SH-SY5Y (cell line): ENCODE measurements around the gene HIVEP3.

ENCODE experiments used
- GATA2 ChIP-seq: IDR thresholded peaks from 2 replicates; pipeline ENCODE4 v1.6.1; 2011; ENCODE audit warnings: mild to moderate bottlenecking, low read depth, low read length
- GATA3 ChIP-seq: IDR thresholded peaks from 2 replicates; pipeline ENCODE4 v1.6.1; 2011; ENCODE audit warnings: low read depth, mild to moderate bottlenecking, low read length, moderate library complexity

Gene HIVEP3

DNA sequence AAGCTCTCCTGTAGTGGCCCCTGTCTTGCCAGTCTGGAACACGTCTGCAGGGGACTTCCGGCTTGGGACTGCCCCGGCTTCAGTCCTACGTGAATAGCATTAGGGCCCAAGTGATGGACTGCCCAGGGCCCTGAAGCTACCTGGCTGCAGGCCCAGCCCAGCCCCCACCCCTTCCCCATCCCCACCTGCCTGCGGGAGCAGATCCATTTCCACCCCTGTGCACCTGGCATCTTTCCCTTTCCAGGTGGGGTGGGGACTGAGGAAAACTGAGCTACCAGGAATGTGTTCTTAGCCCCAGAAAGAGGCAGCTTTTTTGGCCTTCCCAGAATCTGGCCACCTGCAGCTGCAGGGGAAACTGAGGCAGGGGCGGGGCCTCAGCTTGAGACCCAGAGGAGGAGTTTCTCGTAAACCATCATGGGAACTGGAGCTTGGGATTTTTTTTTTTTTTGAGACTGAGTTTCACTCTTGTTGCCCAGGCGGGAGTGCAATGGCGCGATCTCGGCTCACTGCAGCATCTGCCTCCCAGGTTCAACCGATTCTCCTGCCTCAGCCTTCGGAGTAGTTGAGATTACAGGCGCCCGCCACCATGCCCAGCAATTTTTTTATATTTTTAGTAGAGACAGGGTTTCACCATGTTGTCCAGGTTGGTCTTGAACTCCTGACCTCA, 437.5 kb downstream of the HIVEP3 start:
- no peak for TF ChIP-seq GATA2
- no peak for TF ChIP-seq GATA3

DNA sequence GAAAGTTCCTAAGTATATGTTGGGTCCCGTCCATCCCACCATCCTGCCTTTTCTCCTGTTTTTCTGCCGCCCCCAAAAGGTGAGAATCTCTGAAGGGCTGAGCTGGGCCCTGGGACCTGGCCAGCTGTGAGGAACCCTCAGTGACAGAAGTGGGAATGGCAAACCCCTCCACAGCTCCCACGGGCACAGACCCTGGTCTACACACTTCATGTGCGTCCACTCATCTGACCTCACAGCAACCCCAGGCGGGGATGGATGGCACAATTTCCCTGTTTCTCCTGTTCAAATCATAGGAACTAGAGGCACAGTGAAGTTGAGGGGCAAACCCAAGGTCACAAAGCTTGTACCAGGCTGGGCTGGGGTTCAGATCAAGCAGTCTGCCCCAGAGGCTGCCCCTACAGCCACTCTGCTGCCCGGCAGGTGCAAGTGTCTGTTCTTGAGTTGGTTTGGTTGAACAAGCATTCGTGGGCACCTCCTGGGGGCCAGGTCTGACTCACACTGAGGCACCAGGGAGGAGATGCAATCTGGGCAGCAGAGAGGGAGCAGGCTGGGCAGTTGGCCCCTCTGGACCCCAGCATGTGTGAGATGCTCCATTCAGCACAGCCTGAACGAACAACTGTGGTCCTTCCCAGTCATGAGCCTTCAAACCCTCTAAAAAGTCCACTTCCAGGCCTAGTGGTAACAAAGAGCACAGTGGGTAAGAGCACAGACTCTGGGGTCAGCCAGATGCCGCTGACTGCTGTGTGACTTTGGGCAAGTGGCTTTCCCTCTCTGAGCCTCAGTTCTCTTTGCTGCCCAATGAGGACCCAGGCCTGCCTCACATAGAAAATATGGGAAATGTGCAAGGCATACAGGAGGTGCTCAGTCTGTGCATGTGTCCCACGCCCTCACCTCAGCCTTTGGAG, 438.3 kb downstream of the HIVEP3 start:
- no peak for TF ChIP-seq GATA2
- TF ChIP-seq GATA3 = no peak

DNA sequence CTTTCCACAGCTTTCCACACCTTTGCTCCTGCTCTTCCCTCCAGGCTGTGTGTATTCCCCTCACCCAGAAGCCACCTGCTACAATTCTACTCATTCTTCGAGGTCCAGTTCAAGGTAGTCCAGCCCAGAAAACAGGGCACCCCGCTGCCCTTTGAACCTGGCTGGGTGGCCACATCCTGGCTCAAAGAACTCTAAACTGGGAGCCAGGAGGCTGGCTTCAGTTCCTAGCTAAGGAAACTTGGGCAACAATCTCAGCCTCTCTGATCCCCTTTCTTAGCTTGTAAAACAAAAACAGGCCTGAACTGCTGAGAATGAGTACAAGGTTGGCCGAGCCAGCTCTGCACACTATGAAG, 438.9 kb downstream of the HIVEP3 start:
- TF ChIP-seq GATA2 (no peak), GATA3 (no peak)

DNA sequence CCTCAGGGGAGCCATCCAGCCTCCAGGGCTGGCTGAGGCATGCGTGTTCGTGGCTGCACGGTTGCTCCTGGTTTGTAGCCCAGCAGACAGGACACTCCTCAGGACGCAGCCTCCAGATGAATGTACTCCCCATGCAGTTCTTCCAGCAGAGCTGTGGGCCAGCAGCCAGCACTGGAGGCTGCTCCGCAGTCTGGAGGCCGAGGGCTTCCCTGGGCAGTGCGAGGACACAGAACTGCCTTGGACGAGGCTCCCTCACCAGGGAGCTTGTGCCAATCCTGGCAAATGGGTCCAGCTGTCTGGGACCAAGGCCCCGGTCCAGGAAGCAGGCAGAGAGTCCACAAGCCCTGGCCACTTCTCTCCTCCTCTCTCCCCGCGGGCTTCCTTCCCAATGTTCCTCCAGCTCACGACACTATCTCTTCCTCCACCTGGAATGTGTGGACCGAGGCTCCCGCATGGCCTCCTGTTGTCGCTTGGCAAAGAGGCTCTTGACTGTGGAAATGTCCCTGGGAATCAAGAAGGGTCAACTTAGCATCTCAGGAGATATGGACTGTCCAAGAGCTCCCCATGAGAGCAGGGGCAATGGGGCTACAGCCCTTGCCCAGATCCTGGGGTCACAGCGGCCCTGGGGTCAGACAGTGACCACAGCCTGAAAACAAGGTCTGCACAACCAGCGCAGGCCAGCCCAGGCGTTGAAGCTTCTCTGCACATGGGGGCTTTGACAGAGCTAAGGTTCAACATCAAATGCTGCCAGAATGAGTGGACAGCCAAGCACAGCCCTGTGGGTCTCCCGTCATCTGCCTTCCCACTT, 439.5 kb downstream of the HIVEP3 start:
- TF ChIP-seq GATA3 (no peak), GATA2 (no peak)

DNA sequence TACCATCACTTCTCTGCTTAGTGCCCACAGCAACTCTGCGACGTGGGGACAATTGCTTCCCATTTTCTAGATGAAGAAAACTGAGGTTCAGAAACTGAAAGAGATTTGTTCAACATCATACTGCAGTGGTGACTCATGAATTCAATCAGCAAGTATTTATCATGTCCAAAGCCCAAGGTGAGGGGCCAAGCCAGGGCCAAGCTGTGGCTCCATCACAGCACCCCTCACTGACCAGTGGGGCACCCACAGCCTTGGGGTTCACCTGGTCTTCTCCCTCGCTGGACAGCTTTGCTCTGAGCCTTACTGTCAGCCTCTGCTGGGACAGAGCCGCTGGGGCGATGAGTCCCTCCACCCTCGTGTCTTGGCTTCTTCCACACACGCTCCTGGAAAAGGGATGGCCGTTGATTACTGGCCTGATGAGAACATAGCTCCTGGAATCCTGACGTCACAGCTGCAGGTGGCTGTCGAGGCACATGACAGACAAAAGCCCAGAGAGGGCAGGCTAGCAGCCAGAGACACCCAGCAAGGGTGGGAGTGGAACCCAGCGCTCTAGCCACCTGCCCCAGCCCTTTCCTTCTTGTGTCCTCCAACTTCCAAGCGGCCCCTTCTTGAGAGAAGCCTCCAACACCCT, 440.5 kb downstream of the HIVEP3 start:
- TF ChIP-seq GATA3 = no peak
- no peak for TF ChIP-seq GATA2

DNA sequence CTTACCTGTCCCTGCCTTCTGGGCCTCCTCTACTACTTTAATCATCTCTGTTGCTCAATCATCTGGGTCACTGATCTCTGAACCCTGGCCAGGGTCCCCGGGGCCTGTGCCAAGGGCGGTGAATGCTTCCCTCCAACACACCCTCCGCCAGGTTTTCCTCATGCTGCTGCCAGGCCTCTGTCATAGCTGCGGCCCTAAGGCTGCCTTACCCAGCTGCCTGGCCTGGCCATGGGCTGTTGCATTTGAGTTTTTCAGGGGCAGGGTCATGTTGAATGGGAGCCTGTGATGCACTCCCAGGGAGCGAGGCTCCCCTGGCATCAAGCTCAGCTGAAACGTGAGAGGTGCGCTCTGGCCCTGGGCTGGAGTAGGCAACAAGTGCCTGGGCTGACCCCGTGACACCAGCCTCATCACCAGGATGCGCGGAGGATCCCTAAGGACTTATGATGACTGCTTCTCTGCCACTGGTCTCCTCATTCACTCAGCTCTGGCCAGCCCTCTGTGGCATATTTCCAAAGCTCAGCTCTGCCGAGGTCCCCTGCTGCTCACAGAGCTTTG, 441.8 kb downstream of the HIVEP3 start:
- TF ChIP-seq GATA3 (no peak), GATA2 (no peak)

DNA sequence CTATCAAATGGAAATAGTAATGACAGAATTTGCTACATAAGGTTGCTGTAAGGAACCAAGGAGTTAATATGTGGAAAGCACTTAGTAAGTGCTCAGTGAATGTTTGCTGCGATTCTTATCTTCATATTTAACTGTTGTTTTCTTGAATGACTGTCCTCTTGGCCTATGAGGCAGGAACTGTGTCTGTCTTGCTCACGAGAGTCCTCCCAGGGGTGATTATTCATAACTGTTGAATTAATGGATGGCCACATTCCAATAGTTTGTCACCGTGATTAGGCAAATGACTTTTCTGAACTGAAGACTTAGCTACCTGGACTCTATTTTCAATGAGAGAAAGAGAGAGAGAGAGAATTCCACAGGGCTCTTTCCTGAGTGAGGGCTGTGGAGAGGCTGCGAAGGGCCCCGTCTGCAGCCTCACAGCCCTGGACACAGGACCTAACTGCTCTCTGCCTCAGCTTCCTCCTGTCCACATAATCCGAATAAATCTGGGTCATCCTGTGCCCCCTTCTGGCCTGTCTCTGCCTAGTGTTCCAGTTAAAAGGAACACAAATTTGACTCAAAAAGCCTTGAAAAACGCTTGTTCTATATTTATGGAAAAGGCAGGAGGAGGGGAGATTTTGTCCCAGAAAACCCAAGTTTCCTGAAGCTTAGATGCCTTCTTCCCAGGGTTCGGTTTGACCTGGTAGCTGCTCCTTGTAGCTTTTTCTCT, 442.7 kb downstream of the HIVEP3 start:
- no peak for TF ChIP-seq GATA3
- no peak for TF ChIP-seq GATA2

DNA sequence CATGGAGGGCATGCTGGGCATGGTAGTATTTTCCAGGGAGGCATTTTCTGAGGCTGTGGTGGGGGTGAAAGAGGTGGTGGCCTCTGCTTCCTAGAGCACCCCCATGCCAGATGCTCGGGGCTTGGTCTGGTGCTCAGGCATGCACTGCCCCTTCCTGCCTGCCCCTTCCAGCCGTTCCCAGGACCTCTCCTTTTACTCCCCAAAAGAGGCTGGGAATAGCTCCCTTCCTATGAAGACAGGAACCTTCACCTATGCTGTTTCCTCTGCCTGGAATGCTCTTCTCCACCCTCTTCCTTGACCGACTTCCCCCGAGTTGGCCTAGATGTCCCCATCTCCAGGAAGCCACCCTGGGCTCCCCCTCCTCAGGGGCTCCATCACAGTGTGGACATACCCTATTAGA, 443.4 kb downstream of the HIVEP3 start:
- TF ChIP-seq GATA3 = no peak
- no peak for TF ChIP-seq GATA2

DNA sequence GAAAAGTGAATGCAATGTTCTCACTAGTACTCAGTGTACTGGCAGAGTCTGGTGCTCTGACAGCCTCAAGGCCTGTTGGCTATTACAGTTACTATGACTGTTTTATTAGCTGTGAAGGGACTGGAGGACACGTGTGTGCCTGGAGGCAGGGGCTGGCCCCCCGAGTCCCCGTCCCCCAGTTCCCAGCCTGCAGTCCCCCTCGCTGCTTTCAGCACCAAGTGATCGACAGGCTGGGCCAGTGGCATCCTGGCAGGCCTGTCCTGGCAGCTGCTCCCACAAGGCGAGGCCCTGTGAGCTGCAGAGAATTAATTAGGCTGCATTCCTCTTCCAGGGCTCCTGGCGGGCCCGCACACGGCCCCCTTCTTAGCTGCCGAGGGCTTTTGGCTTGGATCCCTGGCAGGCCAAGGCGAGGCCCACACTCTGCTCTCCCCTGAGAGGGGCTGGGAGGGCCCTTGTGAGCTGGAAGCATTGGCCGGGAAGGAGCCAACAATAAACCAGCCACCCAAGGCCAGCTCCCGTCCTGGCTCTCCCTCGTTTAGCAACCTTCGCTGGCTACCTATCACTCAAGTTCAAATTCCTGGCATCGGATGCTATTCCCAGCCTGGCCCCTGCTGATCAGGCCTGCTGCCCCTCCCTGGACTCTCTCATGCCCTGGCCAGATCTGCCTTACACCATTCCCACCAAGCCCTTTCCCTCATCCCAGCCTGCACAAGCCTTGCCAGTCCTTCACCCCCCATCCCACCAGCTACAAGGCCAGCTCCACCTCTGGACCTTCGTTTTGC, 444.0 kb downstream of the HIVEP3 start:
- no peak for TF ChIP-seq GATA3
- TF ChIP-seq GATA2 = no peak

DNA sequence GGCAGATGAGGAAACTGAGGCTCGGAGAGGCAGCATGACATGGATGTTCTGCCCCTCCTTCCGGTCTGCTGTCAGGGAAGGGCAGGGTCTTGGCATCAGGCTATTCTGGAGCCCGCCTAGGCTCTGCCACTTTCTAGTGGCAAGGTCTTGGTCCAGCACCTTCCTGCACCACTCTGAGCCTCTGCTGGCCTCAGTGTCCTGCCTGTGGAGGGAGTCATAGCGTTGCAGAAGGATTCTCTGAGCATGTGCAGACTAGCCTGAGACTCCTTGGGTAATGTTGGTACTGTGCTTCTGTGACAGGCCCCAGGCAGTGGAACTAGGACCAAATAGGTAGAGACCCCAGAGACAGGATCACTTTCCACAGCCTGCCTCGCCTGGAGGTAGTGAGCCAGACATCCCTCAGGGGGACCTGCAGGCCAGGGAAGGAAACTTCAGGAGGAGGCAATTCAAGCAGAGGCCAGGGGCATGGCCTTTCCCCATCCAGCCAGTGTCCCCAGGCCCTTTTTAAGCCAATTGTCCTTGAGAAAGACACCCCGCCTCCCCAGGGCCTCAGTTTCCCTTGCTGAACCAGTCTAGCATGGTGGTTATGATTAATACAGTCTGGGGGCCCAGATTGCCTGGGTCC, 444.9 kb downstream of the HIVEP3 start:
- TF ChIP-seq GATA2 = no peak

DNA sequence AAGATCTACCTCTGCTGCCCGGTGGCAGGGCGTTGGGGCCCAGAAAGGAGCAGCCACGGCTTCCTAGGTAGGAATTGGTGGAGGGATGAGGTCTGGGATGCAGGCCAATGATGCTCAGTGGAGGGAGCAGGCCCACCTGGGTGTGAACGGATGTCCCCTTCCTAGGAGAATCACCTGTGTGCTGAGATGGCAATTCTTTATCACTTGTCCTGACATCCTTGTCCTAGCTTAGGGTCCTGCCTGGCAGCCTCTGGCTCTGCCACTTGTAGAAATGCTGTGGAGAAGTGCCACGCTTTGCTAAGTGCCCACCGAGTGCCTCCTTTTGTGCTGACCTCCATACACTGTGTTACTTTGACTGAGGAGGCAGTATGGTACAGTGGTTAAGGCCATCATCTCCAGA, 447.1 kb downstream of the HIVEP3 start:
- TF ChIP-seq GATA2 (no peak), GATA3 (no peak)

DNA sequence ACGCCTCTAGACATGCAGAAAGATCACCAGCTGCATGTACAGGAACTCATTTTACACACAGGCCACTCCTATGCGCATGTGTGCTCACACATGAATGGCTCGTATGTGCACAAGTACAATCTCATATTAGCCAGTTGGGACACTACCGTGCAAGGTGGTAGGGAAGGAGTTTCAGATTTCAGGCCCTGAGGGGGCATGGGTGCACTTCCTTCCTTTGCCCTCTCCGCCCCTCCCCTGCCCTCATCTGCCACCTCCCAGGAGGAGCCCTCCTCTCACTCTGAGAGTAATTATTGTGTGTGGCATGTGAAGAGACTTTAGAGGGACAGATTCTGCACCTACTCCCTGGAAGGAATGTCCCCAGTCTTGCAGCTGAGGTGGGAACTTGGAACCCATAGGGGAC, 449.0 kb downstream of the HIVEP3 start:
- TF ChIP-seq GATA3 = no peak
- no peak for TF ChIP-seq GATA2
